MM.1S (cell line): Measurements from ENCODE around the gene EIF6.

ENCODE experiments used
- CTCF ChIP-seq: fragments of 300-600 bp; sonication (generic); IDR thresholded peaks from 2 replicates; pipeline ENCODE4 v1.5.1; 2016; ENCODE audit warnings: antibody characterized with exemption, low read length, mixed read lengths
- EZH2 ChIP-seq: fragments of 300-600 bp; sonication (generic); optimal IDR thresholded peaks from 2 replicates; pipeline ENCODE3; 2017; ENCODE audit warnings: low read depth, mild to moderate bottlenecking, antibody characterized with exemption, low read length, mixed read lengths
- EZH2phosphoT487 ChIP-seq: fragments of 300-600 bp; sonication (generic); IDR thresholded peaks from 2 replicates; pipeline ENCODE4 v1.6.1; 2018; ENCODE audit warnings: antibody characterized with exemption, low read length

GRCh38 chr20:35260426-35260825 lies 24.1 kb downstream of the EIF6 start:
- TF ChIP-seq CTCF = no peak
- no peak for TF ChIP-seq EZH2
- TF ChIP-seq EZH2phosphoT487 = no peak
